ENCODE results near the gene BFAR. TPM values are rescaled to one million over a fixed set of nuclear protein-coding genes. Genes with fewer than 3 reads are reported as not detected.
"Not testable (repeated sequence)": the region's sequence is repeated elsewhere in the genome, so short reads cannot be mapped to it uniquely, and the experiment has no call there.

Gene BFAR
- total RNA-seq, 1 experiment from 2014 or later = 91.7 TPM

DNA sequence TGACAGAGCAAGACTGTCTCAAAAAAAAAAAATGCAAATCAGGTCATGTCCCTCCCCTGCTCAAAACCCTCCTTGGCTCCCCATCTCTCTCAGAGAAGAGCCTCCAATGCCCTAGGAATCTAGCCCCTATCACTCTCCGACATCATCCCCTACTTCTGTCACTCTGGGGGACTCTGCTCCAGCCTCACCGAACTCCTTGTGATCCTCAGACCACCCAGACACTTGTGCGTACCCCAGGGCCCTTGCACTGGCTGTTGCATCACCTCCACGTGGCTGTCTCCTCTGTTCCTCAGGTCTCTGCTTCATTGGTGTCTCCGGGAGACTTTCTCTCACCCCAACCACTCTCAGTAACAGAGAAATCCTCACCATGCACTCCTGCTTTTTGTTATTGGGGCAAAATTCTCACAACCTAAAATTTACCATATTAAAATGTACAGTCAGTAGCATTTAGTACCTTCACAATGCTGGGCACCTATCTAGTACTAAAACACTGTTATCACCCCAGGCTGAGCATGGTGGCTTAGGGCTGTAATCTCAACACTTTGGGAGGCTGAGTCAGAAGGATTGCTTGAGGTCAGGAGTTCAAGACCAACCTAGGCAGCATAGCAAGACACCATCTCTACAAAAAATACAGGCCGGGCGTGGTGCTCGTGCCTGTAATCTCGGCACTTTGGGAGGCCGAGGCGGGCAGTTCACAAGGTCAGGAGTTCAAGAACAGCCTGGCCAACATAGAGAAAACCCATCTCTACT is 46.2 kb downstream of the BFAR start:
- Histone ChIP-seq H3K23ac (ENCODE audit: insufficient read length, low read depth, low read length) (no peak overlapping the region), H3K9me3 (ENCODE audit: control insufficient read depth, low read depth, low read length) (no peaks in the 10 kb centered on the region), H3K18ac (ENCODE audit: insufficient read length, low read depth, low read length) (no peak overlapping the region), H2BK20ac (ENCODE audit: low read depth, low read length, poor library complexity, severe bottlenecking) (no peak overlapping the region), H4K8ac (replicated peaks; ENCODE audit: insufficient read length, low read depth, low read length) (no peak overlapping the region), H3K4ac (ENCODE audit: low read depth, low read length) (no peak overlapping the region), H3K9ac (ENCODE audit: extremely low read depth, insufficient read length, low read length) (no peak overlapping the region), H2BK120ac (ENCODE audit: low read depth, low read length, poor library complexity, severe bottlenecking) (no peak overlapping the region), H2AK5ac (ENCODE audit: insufficient read length, low read length) (no peak overlapping the region), H3K79me1 (ENCODE audit: insufficient read depth, low read depth, low read length, poor library complexity, severe bottlenecking) (no peaks in the 10 kb centered on the region), H2BK12ac (ENCODE audit: insufficient read length, low read depth, low read length) (no peak overlapping the region), H3K14ac (ENCODE audit: insufficient read depth, low read length) (no peak overlapping the region), H4K5ac (ENCODE audit: insufficient read length, low read depth, low read length) (no peak overlapping the region), H2BK5ac (ENCODE audit: insufficient read length, low read length) (no peak overlapping the region), H3K4me2 (ENCODE audit: insufficient read depth, insufficient read length, low read length) (no peak overlapping the region), H3K23me2 (ENCODE audit: insufficient read length, low read depth, low read length, poor library complexity, severe bottlenecking) (no peaks in the 10 kb centered on the region), H3K56ac (ENCODE audit: insufficient read length, low read depth, low read length) (no peak overlapping the region), H3K27me3 (ENCODE audit: insufficient read depth, low read length) (no peaks in the 10 kb centered on the region), H3K79me2 (ENCODE audit: insufficient read depth, low read length) (no peaks in the 10 kb centered on the region), H3K27ac (ENCODE audit: insufficient read length, low read depth, low read length) (no peak overlapping the region), H3T11ph (ENCODE audit: low read length) (no peak overlapping the region), H4K20me1 (ENCODE audit: control insufficient read depth, insufficient read depth, insufficient read length) (no peaks in the 10 kb centered on the region), H4K91ac (ENCODE audit: insufficient read length, low read depth, low read length) (no peak overlapping the region), H2BK15ac (ENCODE audit: low read depth, low read length) (no peak overlapping the region), H3K4me1 (ENCODE audit: insufficient read depth, low read length) (no peaks in the 10 kb centered on the region), H2AFZ (ENCODE audit: low read length) (no peak overlapping the region)
- TF ChIP-seq, protein P1, sequence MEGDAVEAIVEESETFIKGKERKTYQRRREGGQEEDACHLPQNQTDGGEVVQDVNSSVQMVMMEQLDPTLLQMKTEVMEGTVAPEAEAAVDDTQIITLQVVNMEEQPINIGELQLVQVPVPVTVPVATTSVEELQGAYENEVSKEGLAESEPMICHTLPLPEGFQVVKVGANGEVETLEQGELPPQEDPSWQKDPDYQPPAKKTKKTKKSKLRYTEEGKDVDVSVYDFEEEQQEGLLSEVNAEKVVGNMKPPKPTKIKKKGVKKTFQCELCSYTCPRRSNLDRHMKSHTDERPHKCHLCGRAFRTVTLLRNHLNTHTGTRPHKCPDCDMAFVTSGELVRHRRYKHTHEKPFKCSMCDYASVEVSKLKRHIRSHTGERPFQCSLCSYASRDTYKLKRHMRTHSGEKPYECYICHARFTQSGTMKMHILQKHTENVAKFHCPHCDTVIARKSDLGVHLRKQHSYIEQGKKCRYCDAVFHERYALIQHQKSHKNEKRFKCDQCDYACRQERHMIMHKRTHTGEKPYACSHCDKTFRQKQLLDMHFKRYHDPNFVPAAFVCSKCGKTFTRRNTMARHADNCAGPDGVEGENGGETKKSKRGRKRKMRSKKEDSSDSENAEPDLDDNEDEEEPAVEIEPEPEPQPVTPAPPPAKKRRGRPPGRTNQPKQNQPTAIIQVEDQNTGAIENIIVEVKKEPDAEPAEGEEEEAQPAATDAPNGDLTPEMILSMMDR (conservative IDR thresholded peaks at IDR 0.05) = no peak
- no peak for DNase-seq
- no peaks in the 10 kb centered on the region for H3K36me3 Mint-ChIP-seq (ENCODE audit: insufficient read depth in 1 of 3, low read depth in 3 of 3)
- no peaks in the 10 kb centered on the region for H3K4me1 Mint-ChIP-seq
- no peak overlapping the region for H3K27ac Mint-ChIP-seq
- WGBS (ENCODE audit: extremely low coverage, insufficient read length, low lambda C conversion rate) = no CpG with 5 or more reads among the region's 11 CpGs
- H3K9me3 Mint-ChIP-seq = no peaks in the 10 kb centered on the region
- no peaks in the 10 kb centered on the region; the same call in 1 of the 2 replicates for H3K27me3 Mint-ChIP-seq (ENCODE audit: low read depth)
- H3K4me3 Mint-ChIP-seq = no peak overlapping the region

DNA sequence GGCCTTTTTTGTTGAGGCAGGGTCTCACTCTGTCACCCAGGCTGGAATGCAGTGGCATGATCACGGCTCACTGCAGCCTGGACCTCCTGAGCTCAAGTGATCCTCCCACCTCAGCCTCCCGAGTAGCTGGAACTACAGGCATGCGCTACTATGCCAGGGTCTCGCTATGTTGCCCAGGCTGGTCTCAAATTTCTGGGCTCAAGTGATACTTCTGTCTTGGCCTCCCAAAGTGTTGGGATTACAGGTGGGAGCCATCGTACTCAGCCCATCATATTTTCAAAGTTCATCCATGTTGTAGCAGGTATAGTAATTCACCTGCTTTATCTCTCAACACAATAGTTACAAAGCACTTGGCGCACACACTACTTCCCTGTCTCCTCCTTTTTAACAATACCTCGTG is 47.6 kb downstream of the BFAR start:
- H3K18ac ChIP-seq (ENCODE audit: insufficient read length, low read depth, low read length); H3T11ph ChIP-seq (ENCODE audit: low read length); H3K4me2 ChIP-seq (ENCODE audit: insufficient read depth, insufficient read length, low read length); H4K91ac ChIP-seq (ENCODE audit: insufficient read length, low read depth, low read length); H3K4ac ChIP-seq (ENCODE audit: low read depth, low read length); H3K9me3 ChIP-seq (ENCODE audit: control insufficient read depth, low read depth, low read length); H2BK5ac ChIP-seq (ENCODE audit: insufficient read length, low read length); H2BK12ac ChIP-seq (ENCODE audit: insufficient read length, low read depth, low read length); H4K20me1 ChIP-seq (ENCODE audit: control insufficient read depth, insufficient read depth, insufficient read length); H3K4me1 Mint-ChIP-seq; H3K23ac ChIP-seq (ENCODE audit: insufficient read length, low read depth, low read length); H3K36me3 Mint-ChIP-seq (ENCODE audit: insufficient read depth in 1 of 3, low read depth in 3 of 3); H3K4me1 ChIP-seq (ENCODE audit: insufficient read depth, low read length); H4K8ac ChIP-seq (replicated peaks; ENCODE audit: insufficient read length, low read depth, low read length); H3K27me3 Mint-ChIP-seq (ENCODE audit: low read depth); H2BK15ac ChIP-seq (ENCODE audit: low read depth, low read length); H2BK120ac ChIP-seq (ENCODE audit: low read depth, low read length, poor library complexity, severe bottlenecking); H3K23me2 ChIP-seq (ENCODE audit: insufficient read length, low read depth, low read length, poor library complexity, severe bottlenecking); H2AK5ac ChIP-seq (ENCODE audit: insufficient read length, low read length); H3K9me3 Mint-ChIP-seq; H2BK20ac ChIP-seq (ENCODE audit: low read depth, low read length, poor library complexity, severe bottlenecking); H3K27me3 ChIP-seq (ENCODE audit: insufficient read depth, low read length); DNase-seq; H3K79me2 ChIP-seq (ENCODE audit: insufficient read depth, low read length); H3K27ac ChIP-seq (ENCODE audit: insufficient read length, low read depth, low read length); H2AFZ ChIP-seq (ENCODE audit: low read length); H3K56ac ChIP-seq (ENCODE audit: insufficient read length, low read depth, low read length); H3K9ac ChIP-seq (ENCODE audit: extremely low read depth, insufficient read length, low read length); H3K27ac Mint-ChIP-seq; H3K4me3 Mint-ChIP-seq; H3K14ac ChIP-seq (ENCODE audit: insufficient read depth, low read length); H4K5ac ChIP-seq (ENCODE audit: insufficient read length, low read depth, low read length); H3K79me1 ChIP-seq (ENCODE audit: insufficient read depth, low read depth, low read length, poor library complexity, severe bottlenecking): not testable (repeated sequence)
- WGBS (ENCODE audit: extremely low coverage, insufficient read length, low lambda C conversion rate) = no CpG with 5 or more reads among the region's 7 CpGs
